Stimulated activated CD4-positive, alpha-beta T cell treated with anti-CD3 and anti-CD28 coated beads, Interleukin-2, amount 100 ng/mL, for 4 hours (primary cell): Measurements from ENCODE around the gene ITPKA.

Source experiments
- DNase-seq: peaks from one replicate; pipeline ENCODE4 v3.0.0-alpha.2; 2020; ENCODE audit warnings: low read depth

ITPKA gene

DNA sequence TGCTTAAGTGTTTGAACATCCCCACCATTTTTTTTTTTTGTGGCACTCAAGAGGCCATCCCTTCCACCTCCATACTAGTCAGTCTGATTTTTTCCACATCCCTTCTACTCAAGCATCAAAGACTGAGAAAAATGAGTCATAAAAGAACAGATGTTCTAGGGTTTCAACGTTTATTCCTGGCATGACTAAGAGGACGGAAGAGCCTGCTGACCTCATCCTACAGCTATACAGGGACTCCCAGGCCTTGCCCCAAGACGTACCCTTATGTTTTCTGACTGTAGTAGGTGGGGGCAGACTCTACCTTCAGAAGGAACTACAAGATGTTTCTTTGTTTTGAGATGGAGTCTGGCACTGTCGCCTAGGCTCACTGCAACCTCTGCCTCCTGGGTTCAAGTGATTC is 3.3 kb upstream of the ITPKA start:
- DNase-seq = no peak

DNA sequence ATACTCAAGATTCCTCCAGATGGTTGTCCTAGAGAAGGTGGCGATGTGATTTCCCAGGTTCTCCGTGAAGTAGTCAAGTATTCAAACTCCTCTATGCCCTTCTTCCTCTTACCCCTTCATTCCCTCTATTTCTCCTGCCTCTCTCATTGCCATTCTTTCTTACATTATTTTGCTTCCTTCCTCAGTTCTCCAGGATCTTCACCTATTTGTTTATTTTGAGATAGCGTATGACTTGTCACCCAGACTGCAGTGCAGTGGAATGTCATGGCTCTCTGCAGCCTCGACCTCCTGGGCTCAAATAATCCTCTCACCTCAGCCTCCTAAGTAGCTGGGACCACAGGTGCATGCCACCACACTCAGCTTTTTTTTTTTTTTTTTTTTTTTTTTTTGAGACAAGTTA is 1.8 kb upstream of the ITPKA start:
- no peak for DNase-seq

DNA sequence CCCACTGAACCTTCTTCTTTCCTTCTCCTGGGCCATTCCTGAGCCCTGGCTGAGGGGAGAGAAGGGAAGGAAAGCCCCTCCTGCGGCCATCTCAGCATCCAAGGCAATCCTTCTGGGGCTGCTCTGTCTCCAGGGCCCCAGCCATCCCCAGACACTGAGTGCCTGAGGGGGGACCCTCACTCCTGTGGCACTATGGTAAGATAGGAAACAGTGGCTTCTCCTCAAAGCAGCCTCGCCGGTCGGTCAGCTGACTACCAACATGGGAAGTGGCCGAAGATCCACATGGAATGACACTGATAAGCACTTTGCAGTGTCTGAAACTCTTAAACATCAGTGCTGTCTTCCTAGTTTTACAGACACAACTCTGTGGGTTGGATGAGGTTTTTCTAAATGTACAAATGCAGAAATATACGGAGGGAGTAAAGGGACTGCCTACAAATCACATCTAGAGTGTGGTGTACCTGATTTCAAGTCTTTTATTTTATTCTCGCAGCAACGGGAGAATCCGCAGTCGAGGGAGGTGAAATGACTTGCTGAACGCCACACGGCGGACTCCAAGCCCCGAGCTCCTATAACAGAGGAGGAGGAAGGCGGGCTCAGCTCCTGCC is 973 bp upstream of the ITPKA start:
- DNase-seq = no peak

DNA sequence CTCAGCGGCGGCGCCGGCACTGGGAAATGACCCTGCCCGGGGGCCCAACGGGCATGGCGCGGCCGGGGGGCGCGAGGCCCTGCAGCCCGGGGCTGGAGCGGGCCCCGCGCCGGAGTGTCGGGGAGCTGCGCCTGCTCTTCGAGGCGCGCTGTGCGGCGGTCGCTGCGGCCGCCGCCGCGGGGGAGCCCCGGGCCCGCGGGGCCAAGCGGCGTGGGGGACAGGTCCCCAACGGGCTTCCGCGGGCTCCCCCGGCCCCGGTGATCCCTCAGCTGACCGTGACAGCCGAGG is 172 bp downstream of the ITPKA start:
- no peak for DNase-seq

DNA sequence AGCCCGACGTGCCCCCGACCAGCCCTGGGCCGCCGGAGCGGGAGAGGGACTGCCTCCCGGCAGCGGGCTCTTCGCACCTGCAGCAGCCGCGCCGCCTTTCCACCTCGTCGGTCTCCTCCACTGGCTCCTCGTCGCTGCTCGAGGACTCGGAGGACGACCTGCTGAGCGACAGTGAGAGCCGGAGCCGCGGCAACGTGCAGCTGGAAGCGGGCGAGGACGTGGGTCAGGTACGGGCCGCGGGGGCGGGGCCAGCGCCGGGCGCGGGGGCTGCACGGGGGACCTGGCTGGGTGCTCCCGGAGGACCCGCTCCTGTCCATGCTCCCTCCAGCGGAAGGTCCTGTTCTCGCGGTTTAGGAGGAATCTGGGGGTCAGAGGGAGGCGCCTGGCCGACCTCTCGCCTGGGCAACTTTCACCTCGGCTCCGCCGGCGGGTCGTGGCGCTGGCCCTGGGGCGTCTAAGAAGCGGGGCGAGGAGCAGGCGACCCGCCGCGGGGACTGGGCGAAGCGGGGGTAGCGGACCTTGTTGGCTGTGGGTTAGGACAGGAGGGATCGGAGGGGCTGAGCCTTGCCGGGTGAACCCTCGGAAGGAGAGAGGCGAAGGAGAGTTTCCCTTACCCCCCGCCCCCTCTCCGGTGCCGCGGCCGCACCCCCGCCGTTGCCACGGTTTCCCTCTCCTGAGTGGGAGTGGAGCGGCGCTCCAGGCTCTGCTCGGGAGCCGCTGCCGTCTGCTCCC is 682 bp downstream of the ITPKA start:
- no peak for DNase-seq

DNA sequence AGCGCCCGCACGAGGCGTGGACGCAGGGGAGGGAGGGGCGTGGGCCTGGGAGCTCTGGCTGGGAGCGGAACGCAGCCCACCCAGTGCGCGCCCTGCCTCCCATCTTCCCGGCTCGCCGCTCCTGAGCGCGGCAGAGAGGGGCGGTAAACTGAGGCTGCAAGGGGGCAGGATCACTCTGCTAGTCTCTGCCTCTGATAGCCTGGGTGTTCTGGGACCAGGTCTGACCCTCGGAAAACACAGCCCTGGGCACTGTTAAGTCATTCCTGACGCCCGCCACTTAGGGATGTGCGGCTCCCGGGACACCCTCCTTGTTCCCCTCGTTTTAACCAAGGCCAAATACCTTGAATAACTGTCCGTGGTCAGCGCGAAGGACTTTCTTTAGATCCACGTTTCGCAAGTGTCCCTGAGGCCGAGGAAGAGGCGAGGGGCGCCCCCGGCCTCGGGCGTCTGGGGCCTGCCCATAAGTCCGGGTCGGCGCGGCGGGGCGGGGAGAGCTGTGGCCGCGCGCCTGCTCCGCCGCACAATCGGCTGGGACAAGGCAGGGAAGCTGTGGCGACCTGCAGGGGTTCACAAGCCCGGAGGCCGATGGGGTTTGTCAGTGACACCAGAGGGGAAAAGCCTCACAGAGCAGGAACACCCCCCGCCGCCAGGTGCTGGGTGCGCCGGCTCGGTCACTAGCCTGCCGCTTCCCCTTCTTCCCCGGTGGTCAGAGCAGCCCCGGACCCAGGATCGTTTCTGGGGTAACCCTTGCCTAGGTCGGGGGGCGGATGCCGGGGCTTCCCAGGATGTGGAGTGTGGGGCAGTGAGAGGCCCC is 1.5 kb downstream of the ITPKA start:
- DNase-seq = no peak

GRCh38 chr15:41495736-41496599 is 2.3 kb downstream of the ITPKA start:
- DNase-seq = no peak

DNA sequence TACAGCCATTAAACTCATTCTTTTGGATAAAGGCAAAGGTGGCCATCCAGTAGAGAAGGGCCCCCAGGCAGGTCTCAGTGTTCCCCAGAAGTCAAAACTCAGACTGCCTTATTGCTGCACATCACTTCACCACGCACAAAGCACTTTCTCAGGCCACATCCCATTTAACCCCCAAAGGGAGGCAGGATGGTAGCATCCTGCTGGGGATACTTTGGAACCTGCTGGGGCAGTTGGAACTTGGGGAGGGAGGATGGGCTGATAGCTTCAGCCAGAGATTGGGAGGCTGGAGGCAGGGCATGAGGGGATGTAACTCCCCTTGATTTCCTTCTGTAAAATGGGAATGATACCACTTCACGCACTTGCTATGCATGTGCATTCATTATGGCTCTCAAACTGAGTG is 5.0 kb downstream of the ITPKA start:
- DNase-seq = no peak

- no peak for DNase-seq
These were observed 5.6 kb downstream of the ITPKA start for GRCh38 chr15:41499109-41499851.

DNA sequence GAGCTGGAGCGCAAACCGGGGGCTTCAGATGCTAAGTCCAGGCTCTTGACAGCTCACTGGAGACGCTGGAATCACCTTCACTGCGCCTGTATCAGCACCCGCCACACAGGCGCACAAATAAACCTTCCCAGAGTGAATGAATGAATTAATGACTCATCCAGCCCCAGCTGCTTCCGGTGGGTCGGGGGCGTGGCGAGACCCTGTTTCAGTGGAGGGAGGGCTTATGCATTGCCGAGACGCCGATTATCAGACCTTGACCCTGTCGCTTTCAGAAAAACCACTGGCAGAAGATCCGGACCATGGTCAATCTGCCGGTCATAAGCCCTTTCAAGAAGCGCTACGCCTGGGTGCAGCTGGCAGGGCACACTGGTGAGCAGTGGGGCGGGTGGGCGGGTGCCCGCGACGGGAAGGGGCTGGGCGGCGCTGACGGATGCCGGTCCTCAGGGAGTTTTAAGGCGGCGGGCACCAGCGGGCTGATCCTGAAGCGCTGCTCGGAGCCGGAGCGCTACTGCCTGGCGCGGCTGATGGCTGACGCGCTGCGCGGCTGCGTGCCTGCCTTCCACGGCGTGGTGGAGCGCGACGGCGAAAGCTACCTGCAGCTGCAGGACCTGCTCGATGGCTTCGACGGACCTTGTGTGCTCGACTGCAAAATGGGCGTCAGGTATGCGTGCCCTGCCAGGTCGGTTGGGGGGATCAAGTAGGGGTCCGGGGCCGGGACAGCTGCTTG is 7.7 kb downstream of the ITPKA start:
- no peak for DNase-seq

DNA sequence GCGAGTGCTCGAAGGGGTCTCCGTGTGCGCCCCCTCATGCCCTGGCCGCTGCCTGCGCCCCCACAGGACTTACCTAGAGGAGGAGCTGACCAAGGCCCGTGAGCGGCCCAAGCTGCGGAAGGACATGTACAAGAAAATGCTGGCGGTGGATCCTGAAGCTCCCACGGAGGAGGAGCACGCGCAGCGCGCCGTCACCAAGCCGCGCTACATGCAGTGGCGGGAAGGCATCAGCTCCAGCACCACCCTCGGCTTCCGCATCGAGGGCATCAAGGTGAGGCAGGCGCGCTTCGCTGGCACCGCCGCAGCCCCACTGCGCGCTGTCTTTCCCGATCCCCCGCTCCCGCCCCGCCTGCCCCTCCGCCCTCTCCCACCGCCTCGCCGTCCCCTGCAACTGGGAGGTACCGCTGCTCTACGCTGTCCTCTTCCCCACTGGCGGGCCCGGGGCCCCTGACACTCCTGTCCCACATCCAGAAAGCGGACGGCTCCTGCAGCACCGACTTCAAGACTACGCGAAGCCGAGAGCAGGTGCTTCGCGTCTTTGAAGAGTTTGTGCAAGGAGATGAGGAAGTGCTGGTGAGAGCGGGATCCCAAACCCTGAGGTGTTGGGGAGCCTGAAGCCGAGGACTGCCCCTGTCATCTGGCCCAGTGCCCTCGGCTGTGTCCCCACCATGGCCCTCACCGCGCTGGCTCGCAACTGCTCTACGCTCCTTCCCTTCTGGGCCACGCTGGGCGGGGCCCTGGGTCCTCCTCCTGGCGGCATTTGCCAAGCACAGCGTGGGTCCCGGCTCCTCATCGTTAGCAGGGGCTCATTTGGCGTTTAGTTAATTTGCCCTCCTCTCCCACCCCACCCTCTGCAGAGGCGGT is 8.5 kb downstream of the ITPKA start:
- DNase-seq = no peak

DNA sequence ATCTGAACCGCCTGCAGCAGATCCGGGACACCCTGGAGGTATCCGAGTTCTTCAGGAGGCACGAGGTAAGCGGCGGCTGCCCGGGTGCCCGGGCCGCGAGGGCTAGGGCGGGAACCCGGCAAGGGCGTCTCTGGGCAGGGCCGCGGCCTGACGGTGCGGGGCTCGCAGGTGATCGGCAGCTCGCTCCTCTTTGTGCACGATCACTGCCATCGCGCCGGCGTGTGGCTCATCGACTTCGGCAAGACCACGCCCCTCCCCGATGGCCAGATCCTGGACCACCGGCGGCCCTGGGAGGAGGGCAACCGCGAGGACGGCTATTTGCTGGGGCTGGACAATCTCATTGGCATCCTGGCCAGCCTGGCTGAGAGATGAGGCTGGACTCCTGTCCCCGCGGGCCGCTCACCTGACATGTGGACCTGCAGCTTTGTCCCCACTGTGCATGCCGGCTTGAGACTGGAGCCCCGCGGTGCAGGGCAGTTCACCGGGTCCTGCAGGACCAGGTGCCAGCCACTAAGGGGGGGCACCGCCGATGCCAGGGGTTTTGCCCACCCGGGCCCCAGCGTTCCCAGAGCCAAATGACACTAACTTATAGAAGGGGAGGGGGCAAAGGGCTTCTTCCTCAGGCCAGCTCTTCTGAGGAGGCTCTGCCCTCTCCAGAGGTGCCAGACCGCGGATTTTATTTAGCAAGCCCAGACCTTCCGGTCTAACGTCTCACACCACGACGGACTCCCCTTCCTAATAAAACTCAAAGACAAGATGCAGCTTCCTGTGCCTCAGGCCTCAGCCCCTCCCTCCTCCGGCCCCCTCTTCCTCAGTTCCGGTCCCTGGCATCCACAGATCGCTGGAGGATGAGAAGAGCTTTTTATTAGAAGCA is 9.4 kb downstream of the ITPKA start:
- DNase-seq = no peak

- no peak for DNase-seq
These were observed 10.0 kb downstream of the ITPKA start for GRCh38 chr15:41503669-41504010.

DNA sequence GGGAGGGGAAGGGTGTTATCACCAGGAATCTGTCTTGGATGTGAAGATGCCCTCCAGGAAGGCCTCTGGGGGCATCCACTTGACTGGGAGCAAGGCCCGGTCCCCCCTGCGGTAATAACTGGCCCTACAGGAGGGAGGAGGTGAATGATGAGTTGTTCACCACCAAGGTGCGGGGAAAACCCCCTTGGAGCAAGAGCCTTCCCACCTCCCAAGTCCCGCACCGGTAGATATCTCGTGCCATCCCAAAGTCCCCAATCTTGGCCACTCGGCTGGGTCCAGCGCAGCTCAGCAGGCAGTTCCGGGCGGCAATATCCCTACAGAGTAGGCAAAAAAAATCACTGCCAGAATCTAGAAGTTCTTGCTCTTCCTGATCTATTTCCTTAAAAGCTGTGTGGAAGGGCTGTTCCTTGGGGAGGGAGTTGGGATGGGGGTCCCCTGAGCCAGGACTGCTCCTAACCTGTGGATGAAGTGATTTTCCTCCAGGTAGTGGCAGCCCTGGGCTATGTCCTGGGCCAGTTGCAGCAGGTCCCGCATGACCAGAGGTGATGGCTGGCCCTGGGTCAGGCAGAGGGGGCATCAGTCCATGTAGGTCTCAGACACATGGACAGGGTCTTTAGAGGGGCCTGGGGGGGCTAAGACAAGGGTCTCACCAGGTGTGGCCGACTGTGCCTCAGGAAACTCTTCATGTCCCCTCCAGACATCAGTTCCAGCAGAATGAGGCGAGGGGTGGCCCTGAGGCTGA is 11.2 kb downstream of the ITPKA start:
- DNase-seq = no peak

GRCh38 chr15:41505776-41506175 is 12.1 kb downstream of the ITPKA start:
- no peak for DNase-seq

- DNase-seq = no peak
These were observed 13.2 kb downstream of the ITPKA start for GRCh38 chr15:41506796-41507341.

GRCh38 chr15:41507820-41508290 is 14.2 kb downstream of the ITPKA start:
- DNase-seq = no peak

GRCh38 chr15:41510728-41511127 is 17.1 kb downstream of the ITPKA start:
- no peak for DNase-seq
